HEK293 (cell line): Measurements from ENCODE around the gene OPCML.

ENCODE experiments used
- CTCF ChIP-seq: fragments of 450-650 bp; formaldehyde crosslinking; IDR thresholded peaks from 2 replicates; pipeline ENCODE4 v1.5.1; 2016; ENCODE audit warnings: missing biosample characterization, missing genetic modification characterization
- EGR2 ChIP-seq: fragments of 450-650 bp; formaldehyde crosslinking; IDR thresholded peaks from 2 replicates; pipeline ENCODE4 v1.5.1; 2016; ENCODE audit warnings: low read depth, missing biosample characterization, missing genetic modification characterization
- ZBTB26 ChIP-seq: fragments of 450-650 bp; formaldehyde crosslinking; optimal IDR thresholded peaks from 2 replicates; pipeline ENCODE3; 2016; ENCODE audit warnings: missing biosample characterization, mild to moderate bottlenecking, missing genetic modification characterization
- ZNF239 ChIP-seq: fragments of 450-650 bp; formaldehyde crosslinking; IDR thresholded peaks from 2 replicates; pipeline ENCODE4 v1.5.1; 2016; ENCODE audit warnings: missing biosample characterization, missing genetic modification characterization
- ZNF76 ChIP-seq: fragments of 450-650 bp; formaldehyde crosslinking; IDR thresholded peaks from 2 replicates; pipeline ENCODE4; 2016; ENCODE audit warnings: low read depth, missing biosample characterization, missing genetic modification characterization, borderline replicate concordance

GRCh38 chr11:133506551-133507094 is 25.7 kb downstream of the OPCML start:
- TF ChIP-seq ZNF239 (tag by site-specific recombination) = no peak
- TF ChIP-seq CTCF (tag by site-specific recombination) = no peak
- TF ChIP-seq EGR2 (tag by site-specific recombination) = no peak
- TF ChIP-seq ZNF76 (tag by site-specific recombination) = no peak
- no peak for TF ChIP-seq ZBTB26 (tag by site-specific recombination)
